NCI-H2107 treated with DMSO at 0.1 percent for 48 hours (cell line): ENCODE data around the gene TMEM184B.
"Not testable (repeated sequence)": the region's sequence is repeated elsewhere in the genome, so short reads cannot be mapped to it uniquely, and the experiment has no call there.

ENCODE experiments used
- DNase-seq: peaks from one replicate; lab custom pipeline; 2025; ENCODE audit not compliant: unreplicated experiment; lab: John Stamatoyannopoulos, UW

TMEM184B gene

DNA sequence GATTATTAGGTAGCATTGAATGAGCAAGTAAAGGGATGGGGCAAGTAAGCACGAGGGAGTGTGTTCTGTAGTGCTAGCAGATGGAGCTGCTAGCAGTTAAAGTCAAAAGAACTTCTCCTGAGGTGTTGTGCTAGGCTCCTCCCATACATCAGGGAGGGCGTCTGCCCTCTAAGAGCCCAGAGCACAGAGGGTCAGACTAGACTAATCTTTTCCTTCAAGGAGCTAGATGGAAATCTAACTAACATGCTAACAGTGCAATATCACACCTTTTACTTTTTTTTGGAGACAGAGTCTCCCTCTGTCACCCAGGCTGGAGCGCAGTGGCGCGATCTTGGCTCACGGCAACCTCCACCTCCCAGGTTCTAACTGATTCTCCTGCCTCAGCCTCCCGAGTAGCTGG lies 88.0 kb downstream of the TMEM184B start:
- no peak for DNase-seq

DNA sequence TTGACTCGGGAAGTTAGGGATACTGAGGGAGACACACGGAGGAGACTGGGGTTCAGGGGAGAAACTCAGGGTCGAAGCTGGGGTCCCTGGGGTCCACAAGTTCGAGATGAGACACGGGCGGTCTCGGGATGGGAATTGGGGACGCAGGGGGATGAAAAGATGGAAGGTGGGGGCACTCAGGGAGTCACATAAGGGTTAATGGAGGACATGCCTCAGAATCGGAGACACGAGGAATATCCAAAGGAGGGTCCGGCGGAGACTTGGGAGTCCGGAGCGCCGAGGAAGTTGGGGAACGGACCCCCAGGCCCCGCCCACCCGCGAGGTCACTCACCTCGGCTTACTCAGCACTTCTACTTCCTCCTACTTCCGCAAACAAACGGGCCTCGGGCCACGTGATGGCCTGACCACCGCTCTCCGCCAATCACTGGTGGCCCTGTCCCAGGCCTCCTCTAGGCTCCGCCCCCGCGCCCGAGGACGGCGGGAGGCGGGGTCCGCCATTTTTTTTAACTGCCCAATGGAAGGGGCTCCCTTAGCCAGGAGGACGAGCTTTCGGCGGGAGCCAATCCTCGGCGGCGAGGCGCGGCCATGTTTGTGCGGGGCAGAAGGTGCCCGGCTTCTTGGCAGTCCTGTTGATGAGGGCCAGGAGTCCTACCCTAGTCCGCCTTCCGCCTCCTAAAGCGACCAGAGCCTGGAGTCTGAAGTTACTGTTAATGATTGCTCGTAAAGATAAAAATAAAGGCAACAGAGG lies 91.2 kb downstream of the TMEM184B start, which contains the start of gene PLA2G6:
TSS of gene PLA2G6 (minus strand) at position 378 of the 748 bp plus-strand sequence. CDS start 12,404 bp downstream, outside the sequence.
- DNase-seq: peak; percentile 89

DNA sequence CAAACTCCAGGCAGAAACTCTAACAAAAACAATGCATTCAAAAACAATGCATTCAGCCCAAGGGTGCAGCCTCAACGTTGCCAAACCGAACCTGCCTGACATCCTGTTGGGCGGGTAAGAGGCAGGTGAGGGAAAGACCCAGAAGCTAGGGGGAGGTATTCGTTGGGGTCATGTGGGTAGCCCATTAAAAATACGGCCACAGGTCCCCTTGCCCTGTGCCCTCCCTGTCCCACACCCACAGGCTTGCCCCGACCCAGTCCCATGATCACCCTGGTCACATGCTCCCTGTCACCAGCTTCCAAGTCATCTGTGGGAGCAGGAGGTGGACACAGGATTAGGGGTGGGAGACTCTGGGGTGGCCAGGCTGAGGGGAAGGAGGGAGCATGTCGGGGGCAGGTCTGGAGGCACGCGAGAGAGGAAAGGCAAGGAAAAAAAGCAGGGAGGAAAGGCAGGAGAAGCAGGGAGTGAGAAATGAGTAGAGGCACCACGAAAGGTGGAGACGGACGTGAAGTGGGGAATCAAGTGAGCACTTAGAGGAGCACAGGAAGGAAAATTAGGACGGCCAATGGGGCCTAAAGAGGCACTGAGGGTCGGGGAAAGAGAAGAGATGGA lies 91.9 kb downstream of the TMEM184B start:
- no peak for DNase-seq

DNA sequence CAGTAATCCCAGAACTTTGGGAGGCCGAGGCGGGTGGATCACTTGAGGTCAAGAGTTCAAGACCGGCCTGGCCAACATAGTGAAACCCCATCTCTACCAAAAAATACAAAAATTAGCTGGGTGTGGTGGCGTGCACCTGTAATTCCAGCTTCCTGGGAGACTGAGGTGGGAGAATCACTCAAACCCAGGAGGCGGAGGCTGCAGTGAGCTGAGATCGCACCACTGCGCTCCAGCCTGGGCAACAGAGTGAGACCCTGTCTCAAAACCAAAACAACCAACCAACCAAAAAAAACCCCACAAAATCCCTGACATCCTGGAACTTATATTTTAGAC lies 94.2 kb downstream of the TMEM184B start:
- DNase-seq: not testable (repeated sequence)

DNA sequence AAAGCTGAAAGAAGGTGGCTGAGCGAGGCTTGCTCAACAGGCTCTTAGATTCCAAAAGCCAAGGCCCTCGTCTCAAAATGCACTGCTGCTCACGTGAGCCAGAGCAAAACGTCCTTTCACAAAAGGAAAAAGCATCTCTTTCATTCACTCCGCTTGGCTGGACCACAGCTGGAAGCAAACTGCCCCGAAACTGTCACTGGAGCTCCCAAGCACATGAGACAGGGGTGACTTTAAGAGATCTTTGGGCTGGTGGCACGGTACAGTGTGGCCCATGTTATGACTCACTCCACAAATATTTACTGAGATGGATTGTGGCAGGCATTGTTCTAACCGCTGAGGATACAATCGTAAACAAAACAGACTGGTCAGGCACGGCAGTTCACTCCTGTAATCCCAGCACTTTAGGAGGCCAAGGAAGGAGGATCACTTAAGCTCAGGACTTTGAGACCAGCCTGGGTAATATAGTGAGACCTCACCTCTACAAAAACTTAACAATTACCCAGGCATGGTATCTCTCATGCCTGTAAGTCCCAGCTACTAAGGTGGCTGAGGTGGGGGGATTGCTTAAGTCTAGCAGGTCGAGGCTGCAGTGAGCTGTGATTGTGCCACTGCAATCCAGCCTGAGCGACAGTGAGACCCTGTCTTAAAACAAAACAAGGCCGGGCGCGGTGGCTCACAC lies 94.7 kb downstream of the TMEM184B start:
- DNase-seq: peak; percentile 62

DNA sequence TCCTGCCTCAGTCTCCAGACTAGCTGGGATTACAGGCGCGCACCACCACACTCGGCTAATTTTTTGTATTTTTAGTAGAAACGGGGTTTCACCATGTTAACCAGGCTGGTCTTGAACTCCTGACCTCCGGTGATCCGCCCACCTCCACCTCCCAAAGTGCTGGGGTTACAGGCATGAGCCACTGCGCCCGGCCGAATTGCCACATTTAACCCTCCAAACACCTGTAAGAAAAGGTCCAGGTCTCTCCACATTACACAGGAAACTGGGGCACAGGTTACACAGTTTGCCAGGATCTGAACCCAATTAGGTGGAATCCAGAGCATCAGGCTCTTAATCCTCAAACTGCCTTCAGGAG lies 95.3 kb downstream of the TMEM184B start:
- not testable (repeated sequence) for DNase-seq

DNA sequence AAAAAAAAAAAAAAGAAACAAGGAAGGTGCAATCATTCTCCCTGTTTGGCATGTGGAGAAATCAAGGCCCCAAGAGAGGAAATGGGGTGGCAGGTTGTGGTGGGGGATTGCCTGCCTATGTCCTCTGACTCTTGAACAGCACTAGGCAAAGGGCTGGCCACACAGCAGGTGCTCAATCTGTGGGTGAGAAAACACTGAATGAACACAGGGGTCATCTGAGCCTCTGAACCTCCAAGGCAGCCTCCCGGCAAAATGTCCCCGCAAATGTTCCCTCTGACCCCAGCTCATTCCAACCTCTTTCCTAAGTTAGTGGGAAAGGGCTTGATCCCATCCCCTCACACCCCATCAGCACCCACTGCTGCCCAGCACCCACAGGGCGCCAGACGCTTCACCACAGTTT lies 95.8 kb downstream of the TMEM184B start:
- DNase-seq: no peak

DNA sequence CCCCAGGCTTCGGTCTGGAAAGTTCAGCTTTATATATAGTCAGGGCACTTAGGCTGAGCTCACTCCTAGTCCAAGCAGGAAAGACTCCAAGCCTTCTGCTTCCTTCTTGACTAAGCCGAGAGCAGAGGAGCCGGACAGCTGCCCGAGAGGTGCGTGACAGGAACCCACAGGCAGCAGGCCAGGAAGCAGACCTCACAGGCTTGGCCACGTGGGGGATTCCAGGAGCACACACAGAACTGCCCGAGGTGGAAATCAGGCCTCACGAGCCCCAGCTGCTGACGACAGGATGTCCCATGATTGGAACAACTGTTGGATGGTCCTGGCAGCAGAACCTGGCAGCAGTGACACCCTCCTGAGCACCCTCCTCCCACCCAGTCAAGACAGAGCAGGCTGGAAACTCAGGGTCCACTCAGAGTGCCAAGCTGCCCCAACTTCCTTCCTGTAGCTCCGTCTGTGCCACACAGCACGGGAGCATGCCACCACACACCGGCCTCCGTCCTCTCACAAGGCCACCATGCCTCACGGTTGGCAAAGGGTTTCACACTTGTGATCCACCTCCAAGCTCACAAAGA lies 96.6 kb downstream of the TMEM184B start:
- DNase-seq: no peak

DNA sequence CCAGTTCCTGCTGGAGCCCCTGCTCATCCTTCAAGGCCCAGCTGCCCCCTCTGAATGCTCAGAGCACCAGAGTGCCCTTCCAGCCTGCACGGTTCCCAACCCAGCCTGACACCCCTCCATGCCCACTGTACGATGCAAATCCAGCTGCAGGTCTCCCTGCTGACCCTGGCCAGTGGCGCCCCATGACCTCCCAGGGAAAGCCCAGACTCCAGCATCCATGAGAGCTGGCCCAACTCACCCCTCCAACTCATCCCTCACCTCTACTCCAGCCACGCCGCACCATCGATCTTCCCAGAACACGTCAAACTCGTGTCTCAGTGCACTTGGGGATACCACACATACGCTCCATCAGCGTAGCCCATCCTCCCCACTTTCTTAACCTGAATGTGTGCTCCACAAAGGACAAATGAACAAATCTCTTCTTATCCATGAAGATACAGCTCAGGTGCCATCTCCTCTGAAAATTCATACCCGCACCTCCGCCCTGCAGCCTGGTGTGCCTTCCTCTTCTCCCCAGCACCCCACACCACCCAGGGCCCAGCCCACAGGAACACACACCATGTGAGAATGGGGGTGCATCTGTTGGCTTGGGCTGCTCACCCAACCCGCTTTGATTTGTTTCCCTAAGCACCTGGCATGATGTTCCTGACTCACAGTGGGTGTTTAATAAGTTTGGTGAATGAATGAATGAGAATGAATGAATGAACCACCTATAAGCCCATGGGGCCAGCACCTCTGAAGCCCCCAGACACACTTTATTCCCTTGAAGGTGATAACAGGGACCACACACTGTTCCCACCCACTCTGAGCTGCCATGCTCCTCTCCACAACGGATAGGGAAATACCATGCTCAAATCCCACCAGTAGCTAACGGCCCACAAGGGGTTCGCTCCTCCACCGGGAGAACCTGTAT lies 97.3 kb downstream of the TMEM184B start:
- no peak for DNase-seq

DNA sequence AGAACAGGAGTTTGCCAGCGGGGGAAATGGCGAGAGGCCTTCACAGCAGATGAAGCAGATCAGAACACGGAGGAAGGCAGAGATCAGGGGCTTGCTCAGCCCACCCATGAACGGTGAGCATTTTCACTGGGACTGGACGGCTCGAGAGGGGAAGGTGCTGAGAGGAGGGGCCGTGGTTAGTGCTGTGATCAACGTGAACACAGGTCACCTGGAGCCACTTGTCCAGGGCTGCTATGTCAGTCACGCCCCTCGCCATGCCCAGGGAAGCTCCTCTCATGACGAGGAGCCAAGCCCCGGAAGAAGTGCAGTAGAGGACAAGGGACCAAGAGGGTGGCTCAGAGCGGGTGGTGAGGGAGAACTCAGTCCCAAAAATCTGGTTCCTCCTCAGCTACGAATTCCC lies 98.2 kb downstream of the TMEM184B start:
- DNase-seq: no peak

DNA sequence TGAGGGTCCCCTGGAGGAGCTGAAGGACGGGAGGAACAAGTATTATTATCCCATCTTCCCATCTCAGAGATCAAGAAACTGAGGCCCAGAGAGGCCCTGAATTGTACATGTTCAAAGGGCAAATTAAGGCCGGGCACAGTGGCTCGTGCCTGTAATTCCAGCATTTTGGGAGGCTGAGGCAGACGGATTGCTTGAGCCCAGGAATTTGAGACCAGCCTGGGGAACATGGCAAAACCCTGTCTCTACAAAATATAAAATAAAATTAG lies 99.2 kb downstream of the TMEM184B start:
- DNase-seq: no peak

DNA sequence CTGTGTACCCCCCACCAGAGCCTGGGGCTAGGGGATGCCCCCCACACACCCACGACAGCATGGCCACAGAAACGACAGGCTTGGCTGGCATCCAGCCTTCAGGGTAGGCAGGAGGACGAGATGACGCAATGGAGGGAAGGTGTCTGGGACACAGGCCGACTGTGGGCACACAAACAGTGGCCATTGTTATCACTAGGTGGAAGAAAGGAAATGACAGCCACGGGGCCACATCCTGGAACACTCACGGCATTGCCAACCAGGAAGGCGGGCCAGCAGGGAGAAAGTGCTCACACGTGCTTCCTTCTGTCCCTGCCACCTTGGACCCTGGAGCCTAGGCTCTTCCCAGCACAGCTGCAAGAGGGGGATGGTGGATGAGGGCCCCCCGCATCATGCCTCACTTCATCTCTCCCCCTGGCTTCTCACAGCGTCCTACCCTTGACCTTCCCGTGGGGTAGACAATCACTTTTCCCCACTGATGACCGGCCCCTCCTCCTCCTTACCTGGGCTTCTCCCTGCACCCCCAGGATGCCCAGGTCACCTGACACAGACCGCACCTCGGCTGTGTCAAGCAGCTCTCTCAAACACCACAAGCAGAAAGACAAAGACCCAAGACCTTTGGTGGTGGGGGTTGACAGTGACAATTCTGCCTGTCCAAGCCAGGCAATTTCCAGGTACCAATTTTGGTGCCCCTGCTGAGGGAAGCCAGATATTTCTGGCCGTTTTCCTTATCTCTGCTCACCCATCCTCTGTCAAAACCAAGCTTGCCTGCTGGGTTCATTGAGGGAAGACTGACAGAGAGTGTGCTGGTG lies 99.8 kb downstream of the TMEM184B start:
- no peak for DNase-seq

DNA sequence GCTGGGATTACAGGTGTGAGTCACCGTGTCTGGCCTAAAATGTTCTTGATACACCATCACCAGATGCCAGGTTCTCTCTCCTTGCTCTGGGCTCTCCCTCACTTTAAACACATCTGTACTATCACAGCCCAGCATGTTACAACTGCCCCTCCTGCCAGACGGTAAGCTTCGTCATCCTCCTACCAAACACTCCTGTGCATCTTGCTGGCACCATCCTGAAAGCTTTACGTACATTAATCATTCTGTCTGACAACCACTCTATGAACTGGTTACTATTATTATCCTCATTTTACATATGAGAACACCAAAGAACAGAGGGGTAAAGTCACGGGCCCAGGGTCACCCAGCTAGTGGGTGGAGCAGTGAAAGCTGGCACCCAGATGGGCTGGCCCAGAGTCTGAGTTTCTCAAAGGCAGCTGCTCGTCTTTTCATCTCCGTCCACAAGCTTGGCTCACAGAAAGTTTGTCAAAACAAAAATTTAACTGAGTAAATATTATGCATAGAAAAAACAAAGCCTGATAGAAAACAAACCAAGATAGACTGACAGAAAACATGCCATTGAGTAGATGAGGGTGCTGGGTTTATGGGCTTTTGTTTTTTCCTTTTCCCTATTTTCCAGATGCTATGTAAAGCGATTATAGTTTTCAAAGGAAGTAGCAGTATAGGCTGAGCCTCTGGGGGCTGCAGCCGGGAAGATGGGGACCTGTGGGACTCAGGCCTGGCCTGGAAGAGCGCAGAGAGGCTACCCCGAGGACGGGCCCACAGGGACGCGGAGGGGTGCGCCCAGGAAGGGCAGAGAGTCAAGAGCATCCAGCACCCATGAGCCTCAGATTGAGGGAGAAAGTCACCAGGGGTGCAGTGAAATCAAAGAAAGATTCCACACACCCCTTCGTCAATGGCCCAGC lies 100.6 kb downstream of the TMEM184B start:
- no peak for DNase-seq

DNA sequence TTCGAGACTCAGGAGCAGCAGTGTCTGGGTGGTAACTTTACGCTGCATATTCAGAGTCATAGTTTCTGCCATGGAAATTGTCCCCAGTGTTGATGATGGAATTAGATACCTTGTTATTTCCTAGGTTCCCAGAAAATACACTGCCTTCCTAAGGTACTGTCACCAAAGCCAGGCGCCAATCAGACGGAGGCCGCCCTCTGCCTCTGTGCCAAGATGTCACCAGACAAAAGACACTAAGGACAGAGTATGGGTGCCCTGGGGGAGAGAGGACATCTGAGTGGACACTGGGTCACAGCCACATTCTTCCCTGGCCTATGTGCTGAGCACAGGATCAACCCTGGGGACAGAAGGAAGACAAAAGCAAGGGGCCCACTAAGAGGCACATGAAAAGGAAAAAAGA lies 102.3 kb downstream of the TMEM184B start:
- no peak for DNase-seq
